ENCODE measurements around the gene THUMPD3.

DNA sequence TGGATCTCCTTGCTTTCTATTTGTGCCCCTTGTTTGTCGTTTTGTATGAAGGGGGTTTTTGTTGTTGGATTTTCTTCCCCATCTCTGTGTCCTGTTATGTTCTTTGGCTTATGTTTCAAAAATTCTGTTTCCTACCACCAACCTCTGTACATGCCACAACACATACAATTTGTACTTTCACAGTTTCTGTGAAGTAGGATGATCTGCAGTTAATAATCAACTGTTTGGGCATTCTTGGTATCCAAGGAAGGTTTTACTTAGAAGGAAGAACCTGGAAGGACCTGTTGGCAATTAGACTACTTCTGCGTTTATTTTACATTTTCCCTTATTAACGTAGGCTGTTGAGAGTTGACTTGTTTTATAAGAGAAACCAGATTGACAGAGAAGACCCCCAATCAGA is 42.9 kb downstream of the THUMPD3 start:
- TF ChIP-seq, protein P1, sequence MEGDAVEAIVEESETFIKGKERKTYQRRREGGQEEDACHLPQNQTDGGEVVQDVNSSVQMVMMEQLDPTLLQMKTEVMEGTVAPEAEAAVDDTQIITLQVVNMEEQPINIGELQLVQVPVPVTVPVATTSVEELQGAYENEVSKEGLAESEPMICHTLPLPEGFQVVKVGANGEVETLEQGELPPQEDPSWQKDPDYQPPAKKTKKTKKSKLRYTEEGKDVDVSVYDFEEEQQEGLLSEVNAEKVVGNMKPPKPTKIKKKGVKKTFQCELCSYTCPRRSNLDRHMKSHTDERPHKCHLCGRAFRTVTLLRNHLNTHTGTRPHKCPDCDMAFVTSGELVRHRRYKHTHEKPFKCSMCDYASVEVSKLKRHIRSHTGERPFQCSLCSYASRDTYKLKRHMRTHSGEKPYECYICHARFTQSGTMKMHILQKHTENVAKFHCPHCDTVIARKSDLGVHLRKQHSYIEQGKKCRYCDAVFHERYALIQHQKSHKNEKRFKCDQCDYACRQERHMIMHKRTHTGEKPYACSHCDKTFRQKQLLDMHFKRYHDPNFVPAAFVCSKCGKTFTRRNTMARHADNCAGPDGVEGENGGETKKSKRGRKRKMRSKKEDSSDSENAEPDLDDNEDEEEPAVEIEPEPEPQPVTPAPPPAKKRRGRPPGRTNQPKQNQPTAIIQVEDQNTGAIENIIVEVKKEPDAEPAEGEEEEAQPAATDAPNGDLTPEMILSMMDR (IDR thresholded peaks at IDR 0.05), result no peak
- no peak for TF ChIP-seq POLR2A (IDR thresholded peaks at IDR 0.05)

Data from prostate gland (tissue), 2 donors.